ENCODE data around the gene ALG5.

ALG5 gene

GRCh38 chr13:36999054-36999714 lies at the start of gene ALG5:
Gene ALG5 (minus strand): TSS chr13:36999340. CDS start chr13:36999300, 40 bp downstream.
- DNase-seq (ENCODE audit: low read depth in 3 of 3): peak; percentile 84 to 87 (median 86)

GRCh38 chr13:37047846-37048245 lies 48.7 kb upstream of the ALG5 start:
- DNase-seq (ENCODE audit: low read depth in 3 of 3): no peak

GRCh38 chr13:37047032-37047431 lies 47.9 kb upstream of the ALG5 start:
- no peak for DNase-seq (ENCODE audit: low read depth in 3 of 3)

GRCh38 chr13:37046062-37046461 lies 46.9 kb upstream of the ALG5 start:
- DNase-seq (ENCODE audit: low read depth in 3 of 3): no peak

- DNase-seq (ENCODE audit: low read depth in 3 of 3): no peak
Observed at GRCh38 chr13:37040789-37041188, 41.6 kb upstream of the ALG5 start.

- DNase-seq (ENCODE audit: low read depth in 3 of 3): no peak
Observed at GRCh38 chr13:37039896-37040295, 40.8 kb upstream of the ALG5 start.

- no peak for DNase-seq (ENCODE audit: low read depth in 3 of 3)
Observed at GRCh38 chr13:37037241-37037640, 38.1 kb upstream of the ALG5 start.

GRCh38 chr13:37029617-37030016 lies 30.5 kb upstream of the ALG5 start:
- DNase-seq (ENCODE audit: low read depth in 3 of 3): no peak

- DNase-seq (ENCODE audit: low read depth in 3 of 3): no peak
Observed at GRCh38 chr13:37027639-37028038, 28.5 kb upstream of the ALG5 start.

- DNase-seq (ENCODE audit: low read depth in 3 of 3): no peak
Observed at GRCh38 chr13:37026771-37027170, 27.6 kb upstream of the ALG5 start.

- DNase-seq (ENCODE audit: low read depth in 3 of 3): no peak
Observed at GRCh38 chr13:37023871-37024270, 24.7 kb upstream of the ALG5 start.

- DNase-seq (ENCODE audit: low read depth in 3 of 3): no peak
Observed at GRCh38 chr13:37014609-37015008, 15.5 kb upstream of the ALG5 start.

- no peak for DNase-seq (ENCODE audit: low read depth in 3 of 3)
Observed at GRCh38 chr13:37011788-37012187, 12.6 kb upstream of the ALG5 start.

- DNase-seq (ENCODE audit: low read depth in 3 of 3): no peak
Observed at GRCh38 chr13:37011002-37011401, 11.9 kb upstream of the ALG5 start.

- DNase-seq (ENCODE audit: low read depth in 3 of 3): no peak
Observed at GRCh38 chr13:37010424-37010823, 11.3 kb upstream of the ALG5 start.

- DNase-seq (ENCODE audit: low read depth in 3 of 3): no peak
Observed at GRCh38 chr13:37009692-37010091, 10.6 kb upstream of the ALG5 start.

GRCh38 chr13:37001921-37002250 lies 2.7 kb upstream of the ALG5 start:
- DNase-seq (ENCODE audit: low read depth in 3 of 3): no peak

- peak in 2 of 3 experiments; percentile 9 to 21 for DNase-seq (ENCODE audit: low read depth in 3 of 3)
Observed at GRCh38 chr13:36998624-36999041, 507 bp downstream of the ALG5 start.

- DNase-seq (ENCODE audit: low read depth in 3 of 3): no peak
Observed at GRCh38 chr13:36997716-36998427, 1.3 kb downstream of the ALG5 start.

GRCh38 chr13:36992362-36992761 lies 6.8 kb downstream of the ALG5 start:
- no peak for DNase-seq (ENCODE audit: low read depth in 3 of 3)

- DNase-seq (ENCODE audit: low read depth in 3 of 3): no peak
Observed at GRCh38 chr13:36986462-36987240, 12.5 kb downstream of the ALG5 start.

GRCh38 chr13:36981156-36981743 lies 17.9 kb downstream of the ALG5 start:
- DNase-seq (ENCODE audit: low read depth in 3 of 3): no peak
